ENCODE results near the gene TMEM171. TPM values are rescaled to one million over a fixed set of nuclear protein-coding genes. Genes with fewer than 3 reads are reported as not detected.

The TMEM171 gene
- total and polyA plus RNA-seq, 2 experiments from 2014 or later = 1.3 to 2.0 TPM

GRCh38 chr5:73121119-73121463 is 716 bp downstream of the TMEM171 start:
- H2AFZ ChIP-seq = no peak overlapping the region
- peak overlapping the region; percentile 14 for H3K4me3 ChIP-seq

GRCh38 chr5:73122875-73123810 is 2.8 kb downstream of the TMEM171 start:
- H3K36me3 ChIP-seq (replicated peaks; ENCODE audit: insufficient read depth, low read depth) = no peaks in the 10 kb centered on the region
- TF ChIP-seq EZH2 (IDR thresholded peaks at IDR 0.05; ENCODE audit: borderline replicate concordance) = no peak
- no peak for TF ChIP-seq EZH2phosphoT487 (IDR thresholded peaks at IDR 0.05; ENCODE audit: low read depth, severe bottlenecking, unreplicated experiment)
- TF ChIP-seq CTCF (IDR thresholded peaks at IDR 0.05; ENCODE audit: poor library complexity) = no peak
- H3K79me2 ChIP-seq = no peaks in the 10 kb centered on the region
- H4K20me1 ChIP-seq (ENCODE audit: insufficient read depth, poor library complexity, severe bottlenecking) = no peaks in the 10 kb centered on the region
- no peak for DNase-seq (ENCODE audit: low spot score)
- no peak overlapping the region for H3K4me2 ChIP-seq
- H3K27me3 ChIP-seq = peaks cover 26% of the 10 kb centered on the region
- no peaks in the 10 kb centered on the region for H3K9me3 ChIP-seq (ENCODE audit: low read depth)
- no peak overlapping the region for H3K27ac ChIP-seq
- no peaks in the 10 kb centered on the region for H3K9me2 ChIP-seq (replicated peaks; ENCODE audit: insufficient read depth)
- no peak overlapping the region for H3K4me3 ChIP-seq
- H2AFZ ChIP-seq = no peak overlapping the region
- peaks cover 6% of the 10 kb centered on the region for H3K4me1 ChIP-seq (ENCODE audit: insufficient read depth)
- WGBS (ENCODE audit: low lambda C conversion rate, missing lambda C conversion rate) = 90% methylated on average over 19 of the region's 19 CpGs

More at GRCh38 chr5:73121119-73121463, 716 bp downstream of the TMEM171 start:
- TF ChIP-seq CTCF (IDR thresholded peaks at IDR 0.05; ENCODE audit: poor library complexity) = no peak
- no peak for TF ChIP-seq EZH2phosphoT487 (IDR thresholded peaks at IDR 0.05; ENCODE audit: low read depth, severe bottlenecking, unreplicated experiment)
- TF ChIP-seq EZH2 (IDR thresholded peaks at IDR 0.05; ENCODE audit: borderline replicate concordance) = no peak
- DNase-seq (ENCODE audit: low spot score) = no peak
- H3K4me2 ChIP-seq = peak overlapping the region; percentile 84
- peaks cover 6% of the 10 kb centered on the region for H3K4me1 ChIP-seq (ENCODE audit: insufficient read depth)
- no peaks in the 10 kb centered on the region for H3K9me3 ChIP-seq (ENCODE audit: low read depth)
- H3K27ac ChIP-seq = no peak overlapping the region
- H3K79me2 ChIP-seq = no peaks in the 10 kb centered on the region
- no peaks in the 10 kb centered on the region for H3K36me3 ChIP-seq (replicated peaks; ENCODE audit: insufficient read depth, low read depth)
- 48% methylated on average over 6 of the region's 6 CpGs for WGBS (ENCODE audit: low lambda C conversion rate, missing lambda C conversion rate)
- H4K20me1 ChIP-seq (ENCODE audit: insufficient read depth, poor library complexity, severe bottlenecking) = no peaks in the 10 kb centered on the region
- no peaks in the 10 kb centered on the region for H3K9me2 ChIP-seq (replicated peaks; ENCODE audit: insufficient read depth)
- H3K27me3 ChIP-seq = peaks cover 26% of the 10 kb centered on the region

GRCh38 chr5:73125289-73125688 is 4.9 kb downstream of the TMEM171 start:
- no peak overlapping the region for H3K27ac ChIP-seq
- no peak for DNase-seq (ENCODE audit: low spot score)
- no peak overlapping the region for H3K4me2 ChIP-seq
- 83% methylated on average over 4 of the region's 4 CpGs for WGBS (ENCODE audit: low lambda C conversion rate, missing lambda C conversion rate)
- TF ChIP-seq EZH2phosphoT487 (IDR thresholded peaks at IDR 0.05; ENCODE audit: low read depth, severe bottlenecking, unreplicated experiment) (no peak), EZH2 (IDR thresholded peaks at IDR 0.05; ENCODE audit: borderline replicate concordance) (no peak), CTCF (IDR thresholded peaks at IDR 0.05; ENCODE audit: poor library complexity) (no peak)
- H4K20me1 ChIP-seq (ENCODE audit: insufficient read depth, poor library complexity, severe bottlenecking) = no peaks in the 10 kb centered on the region
- H3K9me3 ChIP-seq (ENCODE audit: low read depth) = no peaks in the 10 kb centered on the region
- H3K79me2 ChIP-seq = no peaks in the 10 kb centered on the region
- peaks cover 6% of the 10 kb centered on the region for H3K4me1 ChIP-seq (ENCODE audit: insufficient read depth)
- H3K9me2 ChIP-seq (replicated peaks; ENCODE audit: insufficient read depth) = no peaks in the 10 kb centered on the region
- H2AFZ ChIP-seq = no peak overlapping the region
- H3K36me3 ChIP-seq (replicated peaks; ENCODE audit: insufficient read depth, low read depth) = no peaks in the 10 kb centered on the region
- no peak overlapping the region for H3K4me3 ChIP-seq
- peaks cover 26% of the 10 kb centered on the region for H3K27me3 ChIP-seq

Data from hepatocyte (in vitro differentiated cells).